ENCODE results near the gene LRRC4.

GRCh38 chr7:128019288-128019687, 11.9 kb downstream of the LRRC4 start:
- TF ChIP-seq EZH2 (IDR thresholded peaks at IDR 0.05; ENCODE audit: low read length, missing control alignments), result no peak
- no peak for TF ChIP-seq CTCF (conservative IDR thresholded peaks at IDR 0.05 in 1 of 2, IDR thresholded peaks at IDR 0.05 in 1 of 2; ENCODE audit: low read depth in 1 of 2, low read length in 2 of 2)

All from fibroblast of lung (primary cell).